Brain microvascular endothelial cell (primary cell): ENCODE data around the gene EPC2.
"Not testable (repeated sequence)": the region's sequence is repeated elsewhere in the genome, so short reads cannot be mapped to it uniquely, and the experiment has no call there.

Experiments
- DNase-seq: peaks from one replicate; pipeline ENCODE4 v3.0.0-alpha.2; 2020
- H3K27ac ChIP-seq: fragments of 250-450 bp; sonication (Bioruptor Pico); 2 replicates; pipeline ENCODE4 v1.5.1; 2020; ENCODE audit warnings: mild to moderate bottlenecking, moderate library complexity
- H3K27me3 ChIP-seq: fragments of 250-450 bp; sonication (Bioruptor Pico); replicated peaks from 2 replicates; pipeline ENCODE4 v1.5.1; 2020; ENCODE audit warnings: mild to moderate bottlenecking
- H3K36me3 ChIP-seq: fragments of 250-450 bp; sonication (Bioruptor Pico); replicated peaks from 2 replicates; pipeline ENCODE4 v1.5.1; 2020; ENCODE audit warnings: mild to moderate bottlenecking
- H3K4me3 ChIP-seq: 2 replicates; pipeline ENCODE4 v1.5.1; 2011; ENCODE audit warnings: low read depth, mild to moderate bottlenecking, control low read depth, low read length, moderate library complexity
- CTCF ChIP-seq: IDR thresholded peaks from 2 replicates; pipeline ENCODE4 v1.5.1; 2011; ENCODE audit warnings: low read depth, mild to moderate bottlenecking, moderate library complexity, low read length, control low read depth, inconsistent platforms; ENCODE audit errors: missing control alignments
- in situ Hi-C: cut with HindIII; loops from 2 replicates; pipeline ENCODE4 v1.10.0; 2017; ENCODE audit warnings: low sequenced_read_pairs, low pct_ligation_motif_present

EPC2 gene

DNA sequence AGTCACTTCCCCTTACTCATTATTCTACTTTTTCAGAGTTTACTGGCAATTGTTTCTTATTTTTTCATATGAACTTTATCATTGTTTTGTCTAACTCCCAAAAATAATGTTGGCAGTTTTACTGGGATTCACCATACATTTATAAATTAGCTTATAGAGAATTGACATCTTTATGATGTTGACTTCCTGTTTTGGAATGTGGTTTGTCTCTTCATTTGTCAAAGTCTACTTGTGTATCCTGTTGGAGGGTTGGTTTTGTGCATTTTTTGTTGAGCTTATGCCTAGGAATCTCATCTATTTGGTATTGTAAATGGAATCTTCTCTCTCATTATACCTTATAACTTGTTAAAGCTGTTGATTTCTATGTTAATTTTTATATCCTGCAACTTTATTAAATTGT lies 16.4 kb downstream of the EPC2 start:
- no peaks in the 10 kb centered on the region for H3K27me3 ChIP-seq
- H3K4me3 ChIP-seq: no peak overlapping the region
- TF ChIP-seq CTCF: no peak
- H3K27ac ChIP-seq: no peak overlapping the region
- no peak for DNase-seq
- in situ Hi-C loops: no loop called here
- no peaks in the 10 kb centered on the region for H3K36me3 ChIP-seq

- H3K36me3 ChIP-seq, DNase-seq, H3K27ac ChIP-seq, H3K4me3 ChIP-seq, in situ Hi-C loops, H3K27me3 ChIP-seq: not testable (repeated sequence)
Measured at GRCh38 chr2:148662332-148662731, 17.8 kb downstream of the EPC2 start.

DNA sequence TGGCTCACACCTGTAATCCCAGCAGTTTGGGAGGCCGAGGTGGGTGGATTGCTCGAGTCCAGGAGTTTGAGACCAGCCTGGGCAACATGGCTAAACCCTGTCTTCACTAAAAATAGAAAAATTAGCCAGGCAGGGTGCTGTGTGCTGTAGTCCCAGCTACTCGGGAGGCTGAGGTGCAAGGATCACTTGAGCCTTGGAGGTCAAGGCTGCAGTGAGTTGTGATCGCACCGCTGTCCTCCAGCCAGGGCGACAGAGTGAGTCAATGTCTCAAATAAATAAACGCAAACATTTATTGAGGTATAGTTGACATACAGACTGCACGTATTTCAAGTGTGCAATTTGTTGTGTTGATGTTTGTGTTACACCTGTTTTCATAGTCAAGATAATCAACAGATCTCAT lies 19.7 kb downstream of the EPC2 start:
- Histone ChIP-seq H3K4me3 (no peak overlapping the region), H3K27ac (no peak overlapping the region), H3K36me3 (no peaks in the 10 kb centered on the region), H3K27me3 (no peaks in the 10 kb centered on the region)
- TF ChIP-seq CTCF: no peak
- DNase-seq: no peak
- in situ Hi-C loops: no loop called here

DNA sequence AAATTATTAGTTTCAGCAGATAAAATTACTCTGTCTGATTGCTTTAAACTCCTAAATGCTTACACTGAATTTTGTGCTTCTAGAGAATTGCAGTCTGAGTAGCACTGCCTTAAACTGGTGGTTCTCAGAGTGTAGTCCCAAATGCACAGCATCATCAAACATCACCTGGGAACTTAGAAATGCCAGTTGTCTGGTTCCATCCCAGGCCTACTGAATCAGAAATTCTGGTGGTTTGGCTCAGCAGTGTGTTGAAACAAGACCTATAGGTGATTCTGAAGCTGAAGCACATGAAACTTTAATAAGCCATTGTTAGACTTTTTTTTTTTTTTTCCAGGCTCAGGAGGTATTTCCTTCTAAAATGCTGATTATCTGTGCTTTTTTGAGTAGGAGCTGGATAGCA lies 22.0 kb downstream of the EPC2 start:
- no peak for DNase-seq
- no peaks in the 10 kb centered on the region for H3K27me3 ChIP-seq
- in situ Hi-C loops: no loop called here
- no peak overlapping the region for H3K27ac ChIP-seq
- H3K36me3 ChIP-seq: no peaks in the 10 kb centered on the region
- H3K4me3 ChIP-seq: no peak overlapping the region
- no peak for TF ChIP-seq CTCF

DNA sequence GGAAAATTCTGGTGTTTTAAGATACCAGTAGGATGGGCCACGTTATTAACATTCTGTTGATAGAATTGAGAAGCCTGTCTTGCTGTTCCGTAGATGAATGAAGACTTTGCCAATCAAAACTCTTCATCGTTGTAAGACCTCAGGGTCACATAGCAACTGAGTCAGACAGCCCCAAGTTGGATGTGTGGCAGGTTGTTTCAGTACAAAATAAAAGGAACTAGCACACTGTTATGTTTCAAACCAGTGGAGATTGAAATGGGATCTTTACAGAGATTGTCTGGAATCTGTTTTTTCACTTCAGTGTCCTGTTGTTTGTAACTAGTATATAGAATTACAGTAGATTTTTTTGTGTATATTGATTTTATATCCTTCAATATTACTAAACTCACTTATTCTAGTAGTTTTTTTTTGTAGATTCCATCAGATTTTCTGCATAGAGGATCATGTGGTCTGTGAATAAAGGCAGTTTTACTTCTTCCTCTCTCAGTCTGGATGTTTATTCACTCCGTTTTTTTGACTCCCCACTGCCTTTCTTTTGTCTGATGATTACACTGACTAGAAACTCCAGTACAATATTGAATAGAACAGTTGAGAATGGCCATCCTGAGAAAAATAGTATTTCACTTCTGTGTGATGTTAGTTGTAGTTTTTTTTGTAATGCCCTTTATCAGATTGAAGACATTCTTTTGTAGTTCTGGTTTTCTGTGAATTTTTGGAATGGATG lies 22.7 kb downstream of the EPC2 start:
- in situ Hi-C loops: no loop called here
- Histone ChIP-seq H3K27ac (no peak overlapping the region), H3K36me3 (no peaks in the 10 kb centered on the region), H3K4me3 (no peak overlapping the region), H3K27me3 (no peaks in the 10 kb centered on the region)
- no peak for TF ChIP-seq CTCF
- DNase-seq: no peak

GRCh38 chr2:148670773-148671172 lies 26.2 kb downstream of the EPC2 start:
- TF ChIP-seq CTCF: no peak

More at GRCh38 chr2:148670773-148671172, 26.2 kb downstream of the EPC2 start:
- Histone ChIP-seq H3K4me3 (no peak overlapping the region), H3K27me3 (no peaks in the 10 kb centered on the region), H3K36me3 (no peaks in the 10 kb centered on the region), H3K27ac (no peak overlapping the region)
- in situ Hi-C loops: no loop called here
- DNase-seq: no peak
